ENCODE data around the gene LY86. TPM values are rescaled to one million over a fixed set of nuclear protein-coding genes. Genes with fewer than 3 reads are reported as not detected.

The LY86 gene
- total RNA-seq, 2 experiments from 2014 or later = 1.3 to 2.1 TPM

- Mint-ChIP-seq H3K36me3 (ENCODE audit: low read depth) (no peaks in the 10 kb centered on the region), H3K27me3 (no peaks in the 10 kb centered on the region), H3K4me1 (ENCODE audit: low read depth) (peaks cover 6% of the 10 kb centered on the region), H3K4me3 (no peak overlapping the region), H3K27ac (no peak overlapping the region), H3K9me3 (no peaks in the 10 kb centered on the region)
- Histone ChIP-seq H3K9me3 (ENCODE audit: control insufficient read depth in 1 of 2, insufficient read depth in 1 of 2, low read length in 2 of 2) (peaks cover 6 to 7% of the 10 kb centered on the region in 2 experiments), H3K36me3 (ENCODE audit: insufficient read depth, low read length) (no peaks in the 10 kb centered on the region), H3K27me3 (ENCODE audit: control insufficient read depth in 1 of 2, insufficient read depth in 2 of 2, low read length in 2 of 2) (peaks cover 0 to 8% of the 10 kb centered on the region in 2 experiments), H3K4me3 (ENCODE audit: low read length) (no peak overlapping the region), H3K27ac (ENCODE audit: low read depth in 1 of 2, low read length in 2 of 2) (no peak overlapping the region), H3K4me1 (ENCODE audit: insufficient read depth, low read length) (peaks cover 4% of the 10 kb centered on the region)
- no peak for DNase-seq
- ATAC-seq (ENCODE audit: poor library complexity) = no peak
- ChIA-PET POLR2A (no interaction called here), CTCF (no interaction called here)
- TF ChIP-seq, protein P1, sequence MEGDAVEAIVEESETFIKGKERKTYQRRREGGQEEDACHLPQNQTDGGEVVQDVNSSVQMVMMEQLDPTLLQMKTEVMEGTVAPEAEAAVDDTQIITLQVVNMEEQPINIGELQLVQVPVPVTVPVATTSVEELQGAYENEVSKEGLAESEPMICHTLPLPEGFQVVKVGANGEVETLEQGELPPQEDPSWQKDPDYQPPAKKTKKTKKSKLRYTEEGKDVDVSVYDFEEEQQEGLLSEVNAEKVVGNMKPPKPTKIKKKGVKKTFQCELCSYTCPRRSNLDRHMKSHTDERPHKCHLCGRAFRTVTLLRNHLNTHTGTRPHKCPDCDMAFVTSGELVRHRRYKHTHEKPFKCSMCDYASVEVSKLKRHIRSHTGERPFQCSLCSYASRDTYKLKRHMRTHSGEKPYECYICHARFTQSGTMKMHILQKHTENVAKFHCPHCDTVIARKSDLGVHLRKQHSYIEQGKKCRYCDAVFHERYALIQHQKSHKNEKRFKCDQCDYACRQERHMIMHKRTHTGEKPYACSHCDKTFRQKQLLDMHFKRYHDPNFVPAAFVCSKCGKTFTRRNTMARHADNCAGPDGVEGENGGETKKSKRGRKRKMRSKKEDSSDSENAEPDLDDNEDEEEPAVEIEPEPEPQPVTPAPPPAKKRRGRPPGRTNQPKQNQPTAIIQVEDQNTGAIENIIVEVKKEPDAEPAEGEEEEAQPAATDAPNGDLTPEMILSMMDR (IDR thresholded peaks at IDR 0.05) = no peak
- intact Hi-C loops (cut with DNase I, micrococcal nuclease) = no loop called here
These were observed 105.9 kb downstream of the LY86 start for GRCh38 chr6:6694368-6694780.

DNA sequence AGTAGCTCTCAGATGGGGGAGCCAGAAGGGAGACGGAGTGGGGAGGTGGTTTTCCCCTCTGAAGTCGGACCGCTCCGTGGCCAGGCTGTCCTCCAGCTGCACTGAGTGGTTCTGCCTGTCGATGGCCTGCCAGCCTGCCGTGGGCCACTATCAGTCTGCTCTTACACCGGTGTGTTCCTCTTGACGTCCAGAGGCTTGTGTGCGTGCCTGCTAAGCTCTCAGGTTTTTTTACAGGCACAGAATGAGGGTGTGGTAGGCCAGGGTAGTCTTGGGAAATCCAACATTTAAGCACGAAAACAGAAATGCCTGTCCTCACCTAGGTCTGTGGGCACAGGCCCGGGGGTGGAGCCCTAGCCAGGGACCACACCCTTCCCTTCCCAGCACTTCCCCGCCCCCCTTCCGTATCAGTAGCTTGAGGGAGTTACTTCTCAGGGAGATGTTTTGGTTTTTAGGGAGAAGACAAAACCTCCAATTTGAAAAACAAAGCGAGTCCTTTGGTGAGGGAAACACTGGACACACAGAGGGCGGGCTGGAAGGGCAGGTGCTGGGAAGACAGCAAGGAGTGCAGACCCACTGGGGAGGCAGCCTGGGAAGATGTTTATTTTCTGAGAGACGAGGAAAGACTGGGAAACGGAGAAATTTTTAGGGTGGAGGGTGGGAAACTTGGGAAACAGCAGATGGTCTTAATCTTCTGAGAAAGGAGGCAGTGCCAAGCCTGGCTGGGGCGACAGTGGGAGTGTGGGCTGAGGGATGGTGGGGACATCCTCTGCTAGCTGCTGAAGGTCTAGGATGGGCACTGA is 106.5 kb downstream of the LY86 start:
- ATAC-seq (ENCODE audit: poor library complexity) (no peak), DNase-seq (no peak)
- Histone ChIP-seq H3K4me1 (ENCODE audit: insufficient read depth, low read length) (peaks cover 4% of the 10 kb centered on the region), H3K27ac (ENCODE audit: low read depth in 1 of 2, low read length in 2 of 2) (no peak overlapping the region), H3K36me3 (ENCODE audit: insufficient read depth, low read length) (no peaks in the 10 kb centered on the region), H3K4me3 (ENCODE audit: low read length) (no peak overlapping the region), H3K27me3 (ENCODE audit: control insufficient read depth in 1 of 2, insufficient read depth in 2 of 2, low read length in 2 of 2) (peaks cover 0 to 8% of the 10 kb centered on the region in 2 experiments), H3K9me3 (ENCODE audit: control insufficient read depth in 1 of 2, insufficient read depth in 1 of 2, low read length in 2 of 2) (peaks cover 6 to 7% of the 10 kb centered on the region in 2 experiments)
- Mint-ChIP-seq H3K4me1 (ENCODE audit: low read depth) (peaks cover 12% of the 10 kb centered on the region), H3K4me3 (no peak overlapping the region), H3K9me3 (no peaks in the 10 kb centered on the region), H3K27ac (no peak overlapping the region), H3K36me3 (ENCODE audit: low read depth) (no peaks in the 10 kb centered on the region), H3K27me3 (no peaks in the 10 kb centered on the region)
- CTCF ChIA-PET = no interaction called here
- POLR2A ChIA-PET = no interaction called here
- TF ChIP-seq, protein P1 (IDR thresholded peaks at IDR 0.05) = no peak
- intact Hi-C loops (cut with DNase I, micrococcal nuclease) = no loop called here

DNA sequence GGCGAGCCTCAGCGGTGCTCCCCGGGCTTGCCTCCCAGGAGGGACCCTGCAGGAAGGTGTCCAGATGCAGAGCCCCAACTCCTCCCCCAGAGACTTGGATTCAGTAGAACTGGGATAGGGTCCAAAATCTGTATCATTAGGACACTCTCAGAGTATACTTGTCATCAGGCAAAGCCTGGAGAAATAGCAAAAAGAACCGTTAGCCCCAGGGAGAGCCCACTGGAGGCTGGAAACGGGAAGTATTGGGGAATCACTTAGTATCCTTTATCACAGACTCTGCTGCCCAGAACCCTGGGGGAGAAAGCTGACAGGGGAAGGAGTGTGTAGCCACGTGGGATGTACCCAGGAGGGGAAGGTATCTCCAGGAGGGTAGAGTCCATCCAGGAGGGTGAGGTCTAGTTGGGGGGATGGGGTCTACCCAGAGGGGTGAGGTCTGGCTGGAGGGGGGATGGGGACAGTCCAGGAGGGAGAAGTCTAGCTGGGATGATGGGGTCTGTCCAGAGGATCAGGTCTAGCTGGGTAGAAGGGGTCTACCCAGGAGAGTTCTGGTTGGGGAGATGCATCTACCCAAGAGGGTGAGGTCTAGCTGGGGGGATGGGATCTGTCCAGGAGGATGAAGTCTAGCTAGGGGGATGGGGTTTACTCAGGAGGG is 107.2 kb downstream of the LY86 start:
- no peaks in the 10 kb centered on the region for H3K9me3 Mint-ChIP-seq

More for the DNA sequence above, 107.2 kb downstream of the LY86 start:
- intact Hi-C loops (cut with DNase I, micrococcal nuclease) = no loop called here
- POLR2A ChIA-PET = interaction anchor here (0.6 kb wide), 1 partner anchor 11 kb away, joined by 3 read pairs; no protein-coding TSS in a partner anchor
- DNase-seq (no peak), ATAC-seq (ENCODE audit: poor library complexity) (no peak)
- Mint-ChIP-seq H3K4me1 (ENCODE audit: low read depth) (peaks cover 13% of the 10 kb centered on the region), H3K4me3 (no peak overlapping the region), H3K27ac (no peak overlapping the region), H3K36me3 (ENCODE audit: low read depth) (no peaks in the 10 kb centered on the region), H3K27me3 (no peaks in the 10 kb centered on the region)
- peaks cover 6 to 7% of the 10 kb centered on the region in 2 experiments for H3K9me3 ChIP-seq (ENCODE audit: control insufficient read depth in 1 of 2, insufficient read depth in 1 of 2, low read length in 2 of 2)
- CTCF ChIA-PET = no interaction called here
- peaks cover 4% of the 10 kb centered on the region for H3K4me1 ChIP-seq (ENCODE audit: insufficient read depth, low read length)
- peaks cover 0 to 8% of the 10 kb centered on the region in 2 experiments for H3K27me3 ChIP-seq (ENCODE audit: control insufficient read depth in 1 of 2, insufficient read depth in 2 of 2, low read length in 2 of 2)
- H3K36me3 ChIP-seq (ENCODE audit: insufficient read depth, low read length) = no peaks in the 10 kb centered on the region
- no peak overlapping the region for H3K4me3 ChIP-seq (ENCODE audit: low read length)
- TF ChIP-seq, protein P1 (IDR thresholded peaks at IDR 0.05) = no peak
- H3K27ac ChIP-seq (ENCODE audit: low read depth in 1 of 2, low read length in 2 of 2) = no peak overlapping the region
